Measurements from ENCODE around the gene CTBP2. TPM values are rescaled to one million over a fixed set of nuclear protein-coding genes. Genes with fewer than 3 reads are reported as not detected.

Gene CTBP2
- total RNA-seq, 1 donor from 2014 or later: 73.0 TPM

DNA sequence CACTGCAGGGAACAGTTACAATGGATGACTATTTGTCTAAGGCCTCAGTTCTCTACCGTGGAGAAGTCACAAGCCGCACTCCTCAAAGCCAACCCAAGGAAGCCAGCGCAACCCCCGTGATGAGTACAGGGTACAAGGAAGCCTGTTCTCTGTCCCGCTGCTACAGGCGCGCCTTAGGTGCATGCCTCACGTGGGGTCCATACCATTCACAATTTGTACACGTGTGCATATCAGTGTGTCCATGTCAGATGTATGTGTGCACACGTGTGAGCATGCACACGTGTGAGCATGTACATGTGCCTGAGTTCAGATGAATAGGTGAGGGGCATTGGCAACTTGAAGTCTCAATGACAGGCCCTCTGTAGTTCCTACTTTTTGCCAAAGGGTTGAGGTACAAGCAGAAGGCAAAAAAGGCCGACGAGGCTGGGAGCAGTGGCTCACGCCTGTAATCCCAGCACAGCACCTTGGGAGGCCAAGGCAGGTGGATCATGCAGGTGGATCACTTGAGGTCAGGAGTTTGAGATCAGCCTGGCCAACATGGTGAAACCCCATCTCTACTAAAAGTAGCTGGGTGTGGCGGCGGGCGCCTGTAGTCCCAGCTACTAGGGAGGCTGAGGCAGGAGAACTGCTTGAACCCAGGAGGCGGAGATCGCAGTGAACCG lies 62.8 kb downstream of the CTBP2 start:
- ATAC-seq: no peak
- no peak for DNase-seq
- no peak overlapping the region for H3K27ac ChIP-seq
- H3K9me3 ChIP-seq: no peaks in the 10 kb centered on the region
- no peak overlapping the region for H3K4me3 ChIP-seq
- intact Hi-C loops (cut with DNase I): no loop called here
- no peak for TF ChIP-seq CTCF (IDR thresholded peaks at IDR 0.05)
- no peaks in the 10 kb centered on the region for H3K27me3 ChIP-seq (ENCODE audit: low read depth)
- H3K4me1 ChIP-seq: peaks cover 47% of the 10 kb centered on the region
- H3K36me3 ChIP-seq: peaks cover 5% of the 10 kb centered on the region

- DNase-seq (no peak), ATAC-seq (no peak)
- Histone ChIP-seq H3K4me1 (peaks cover 45% of the 10 kb centered on the region), H3K4me3 (no peak overlapping the region), H3K9me3 (no peaks in the 10 kb centered on the region), H3K27ac (no peak overlapping the region), H3K36me3 (peaks cover 5% of the 10 kb centered on the region), H3K27me3 (ENCODE audit: low read depth) (no peaks in the 10 kb centered on the region)
- TF ChIP-seq CTCF (IDR thresholded peaks at IDR 0.05): no peak
- intact Hi-C loops (cut with DNase I): no loop called here
Observed at GRCh38 chr10:125096975-125097374, 63.4 kb downstream of the CTBP2 start.

- Histone ChIP-seq H3K4me3 (no peak overlapping the region), H3K4me1 (peaks cover 45% of the 10 kb centered on the region), H3K36me3 (peaks cover 3% of the 10 kb centered on the region), H3K27me3 (ENCODE audit: low read depth) (no peaks in the 10 kb centered on the region), H3K9me3 (no peaks in the 10 kb centered on the region), H3K27ac (no peak overlapping the region)
- intact Hi-C loops (cut with DNase I): no loop called here
- TF ChIP-seq CTCF (IDR thresholded peaks at IDR 0.05): no peak
- DNase-seq (no peak), ATAC-seq (no peak)
Observed at GRCh38 chr10:125096371-125096770, 64.0 kb downstream of the CTBP2 start.

DNA sequence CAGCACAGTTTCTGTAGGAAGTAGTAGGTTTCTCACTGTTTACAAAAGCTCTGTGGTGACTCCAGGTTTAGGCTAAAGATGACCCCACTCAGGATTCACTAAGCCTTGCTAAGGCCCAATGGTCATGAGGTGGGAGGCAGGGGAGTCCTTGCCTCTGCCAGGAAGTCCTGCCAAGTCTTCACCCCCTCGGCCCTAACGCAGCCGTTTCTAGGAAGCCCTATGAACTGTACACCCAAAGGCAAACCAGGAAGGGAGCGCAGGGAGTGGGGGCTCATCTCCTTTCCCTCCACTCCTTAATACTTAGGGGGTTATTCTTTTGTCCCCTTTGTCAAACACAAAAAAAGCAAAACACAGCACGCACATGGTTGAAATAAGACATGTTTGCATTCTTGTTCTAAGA lies 64.6 kb downstream of the CTBP2 start:
- Histone ChIP-seq H3K9me3 (no peaks in the 10 kb centered on the region), H3K27me3 (ENCODE audit: low read depth) (no peaks in the 10 kb centered on the region), H3K27ac (no peak overlapping the region), H3K4me1 (peaks cover 40% of the 10 kb centered on the region), H3K36me3 (no peaks in the 10 kb centered on the region), H3K4me3 (no peak overlapping the region)
- TF ChIP-seq CTCF (IDR thresholded peaks at IDR 0.05): no peak
- DNase-seq (no peak), ATAC-seq (no peak)
- intact Hi-C loops (cut with DNase I): no loop called here

DNA sequence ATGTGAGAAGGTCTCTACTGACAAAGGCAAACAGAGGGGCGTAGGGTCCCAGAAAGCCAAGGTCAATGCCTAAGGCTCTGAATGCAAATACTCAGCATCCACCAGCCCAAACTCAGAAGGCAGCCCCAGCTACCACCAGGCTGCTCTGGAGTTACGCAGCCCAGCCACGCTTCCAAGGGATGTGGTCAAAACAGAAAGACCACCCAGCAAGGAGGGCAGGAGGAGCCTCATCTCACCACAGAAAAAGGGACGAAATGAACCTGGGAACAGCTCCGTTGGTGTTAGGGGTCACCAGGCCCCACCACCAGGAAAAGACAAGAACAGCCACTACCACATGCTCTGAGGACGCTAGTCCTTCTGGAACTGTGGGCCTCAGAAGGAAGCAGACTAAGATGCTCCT lies 65.1 kb downstream of the CTBP2 start:
- no peak for TF ChIP-seq CTCF (IDR thresholded peaks at IDR 0.05)
- Histone ChIP-seq H3K9me3 (no peaks in the 10 kb centered on the region), H3K36me3 (no peaks in the 10 kb centered on the region), H3K27ac (no peak overlapping the region), H3K4me1 (peaks cover 38% of the 10 kb centered on the region), H3K27me3 (ENCODE audit: low read depth) (no peaks in the 10 kb centered on the region), H3K4me3 (no peak overlapping the region)
- intact Hi-C loops (cut with DNase I): no loop called here
- ATAC-seq (no peak), DNase-seq (no peak)

Measured in lower lobe of right lung (tissue), 2 donors.